Esophagus squamous epithelium (tissue), 4 donors: Measurements from ENCODE around the gene IL17RB.

Experiments
- CTCF ChIP-seq, 6 experiments: fragments of 450-650 bp in 4 of 6; fragments of 200-600 bp in 2 of 6; sonication (generic) in 2 of 6; IDR thresholded peaks; one replicate each; pipeline ENCODE4 v1.5.1; 2016 to 2019; ENCODE audit warnings: antibody characterized with exemption in 6 of 6, mild to moderate bottlenecking in 4 of 6, moderate library complexity in 4 of 6
- POLR2A ChIP-seq, 4 donors: fragments of 450-650 bp; IDR thresholded peaks; one replicate each; pipeline ENCODE4 v1.6.1; 2017; ENCODE audit warnings: antibody characterized with exemption in 4 of 4, mild to moderate bottlenecking in 4 of 4, moderate library complexity in 3 of 4

- TF ChIP-seq CTCF (IDR thresholded peaks at IDR 0.05) (peak in 3 of 6 experiments; percentile 20 to 40 (median 22)), POLR2A (IDR thresholded peaks at IDR 0.05) (peak in 2 of 4 donors; percentile 51 to 67)
These were observed 35.6 kb downstream of the IL17RB start, which contains the start of gene ACTR8 for GRCh38 chr3:53881691-53882593.
